ENCODE results near the gene CNFN. TPM values are rescaled to one million over a fixed set of nuclear protein-coding genes. Genes with fewer than 3 reads are reported as not detected.
"Not testable (repeated sequence)": the region's sequence is repeated elsewhere in the genome, so short reads cannot be mapped to it uniquely, and the experiment has no call there.

The CNFN gene
- total RNA-seq, 4 donors from 2014 or later: 359 to 606 (median 493) TPM

DNA sequence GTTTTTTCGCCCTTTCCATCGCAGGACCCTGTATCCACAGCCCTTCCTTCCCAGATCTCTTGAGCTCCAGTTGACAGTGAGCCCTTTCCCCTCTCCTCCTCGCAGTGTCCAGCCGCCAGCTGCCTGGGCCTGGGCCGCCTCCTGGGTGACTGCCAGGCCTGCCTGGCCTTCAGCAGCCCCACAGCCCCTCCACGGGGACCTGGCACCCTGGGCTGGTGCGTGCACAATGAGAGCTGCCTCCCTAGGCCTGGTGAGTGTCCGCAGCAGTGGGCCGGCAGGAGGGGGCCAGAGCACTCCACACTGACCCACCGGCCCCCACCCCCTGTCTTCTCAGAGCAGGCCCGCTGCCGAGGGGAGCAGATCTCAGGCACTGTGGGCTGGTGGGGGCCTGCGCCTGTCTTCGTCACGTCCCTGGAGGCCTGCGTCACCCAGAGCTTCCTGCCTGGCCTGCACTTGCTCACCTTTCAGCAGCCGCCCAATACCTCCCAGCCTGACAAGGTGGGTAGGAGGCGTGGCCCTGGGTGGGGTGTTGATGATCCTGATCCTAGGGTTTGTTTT is 45.7 kb downstream of the CNFN start:
- TF ChIP-seq POLR2A (IDR thresholded peaks at IDR 0.05): no peak
- TF ChIP-seq, protein P1, sequence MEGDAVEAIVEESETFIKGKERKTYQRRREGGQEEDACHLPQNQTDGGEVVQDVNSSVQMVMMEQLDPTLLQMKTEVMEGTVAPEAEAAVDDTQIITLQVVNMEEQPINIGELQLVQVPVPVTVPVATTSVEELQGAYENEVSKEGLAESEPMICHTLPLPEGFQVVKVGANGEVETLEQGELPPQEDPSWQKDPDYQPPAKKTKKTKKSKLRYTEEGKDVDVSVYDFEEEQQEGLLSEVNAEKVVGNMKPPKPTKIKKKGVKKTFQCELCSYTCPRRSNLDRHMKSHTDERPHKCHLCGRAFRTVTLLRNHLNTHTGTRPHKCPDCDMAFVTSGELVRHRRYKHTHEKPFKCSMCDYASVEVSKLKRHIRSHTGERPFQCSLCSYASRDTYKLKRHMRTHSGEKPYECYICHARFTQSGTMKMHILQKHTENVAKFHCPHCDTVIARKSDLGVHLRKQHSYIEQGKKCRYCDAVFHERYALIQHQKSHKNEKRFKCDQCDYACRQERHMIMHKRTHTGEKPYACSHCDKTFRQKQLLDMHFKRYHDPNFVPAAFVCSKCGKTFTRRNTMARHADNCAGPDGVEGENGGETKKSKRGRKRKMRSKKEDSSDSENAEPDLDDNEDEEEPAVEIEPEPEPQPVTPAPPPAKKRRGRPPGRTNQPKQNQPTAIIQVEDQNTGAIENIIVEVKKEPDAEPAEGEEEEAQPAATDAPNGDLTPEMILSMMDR (IDR thresholded peaks at IDR 0.05): no peak
- intact Hi-C loops (cut with DNase I; ENCODE audit: low total_unique reads): no loop called here
- WGBS, 2 donors: 90 to 93% methylated on average over 15 to 18 of the region's 18 CpGs

DNA sequence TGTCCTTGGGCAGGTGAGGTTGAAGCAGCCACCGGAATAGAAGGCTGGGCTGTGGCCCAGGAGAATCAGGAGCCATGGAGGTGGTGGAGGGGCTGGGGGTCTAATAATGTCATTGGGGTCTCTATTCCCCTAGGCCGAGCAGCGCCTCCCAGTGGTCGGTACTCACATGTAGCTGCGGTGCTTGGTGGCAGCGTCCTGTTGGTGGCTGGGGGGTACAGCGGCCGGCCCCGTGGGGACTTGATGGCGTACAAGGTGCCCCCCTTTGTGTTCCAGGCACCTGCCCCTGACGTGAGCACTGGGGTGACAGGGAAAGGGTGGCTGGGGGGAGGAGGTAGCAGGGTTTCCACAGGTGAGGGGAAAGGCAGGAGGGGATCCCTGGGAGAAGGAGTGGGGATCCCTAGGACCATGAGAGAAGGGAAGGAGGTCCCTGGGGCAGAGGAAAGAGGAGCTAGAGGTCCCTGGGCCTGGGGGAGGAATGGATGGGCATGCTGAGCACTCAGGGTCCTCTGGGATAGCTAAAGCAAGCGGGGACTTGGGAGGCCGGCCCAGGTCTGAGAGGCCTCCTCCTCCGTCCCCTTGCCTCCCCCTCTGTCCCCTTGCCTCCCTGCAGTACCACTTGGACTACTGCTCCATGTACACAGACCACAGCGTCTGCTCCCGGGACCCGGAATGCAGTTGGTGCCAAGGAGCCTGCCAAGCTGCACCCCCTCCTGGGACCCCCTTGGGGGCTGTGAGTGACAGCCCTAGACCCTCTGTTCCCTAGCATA is 46.6 kb downstream of the CNFN start:
- intact Hi-C loops (cut with DNase I; ENCODE audit: low total_unique reads): no loop called here
- WGBS, 2 donors: 82 to 90% methylated on average over 17 of the region's 17 CpGs
- DNase-seq (ENCODE audit: low spot score in 2 of 2): no peak
- no peak for TF ChIP-seq POLR2A (IDR thresholded peaks at IDR 0.05)
- TF ChIP-seq, protein P1 (IDR thresholded peaks at IDR 0.05): no peak
- H3K4me3 ChIP-seq (ENCODE audit: low read depth, poor library complexity, severe bottlenecking): no peak overlapping the region

More for the DNA sequence above, 45.7 kb downstream of the CNFN start:
- H3K4me3 ChIP-seq (ENCODE audit: low read depth, poor library complexity, severe bottlenecking): no peak overlapping the region
- no peak for DNase-seq (ENCODE audit: low spot score in 2 of 2)

DNA sequence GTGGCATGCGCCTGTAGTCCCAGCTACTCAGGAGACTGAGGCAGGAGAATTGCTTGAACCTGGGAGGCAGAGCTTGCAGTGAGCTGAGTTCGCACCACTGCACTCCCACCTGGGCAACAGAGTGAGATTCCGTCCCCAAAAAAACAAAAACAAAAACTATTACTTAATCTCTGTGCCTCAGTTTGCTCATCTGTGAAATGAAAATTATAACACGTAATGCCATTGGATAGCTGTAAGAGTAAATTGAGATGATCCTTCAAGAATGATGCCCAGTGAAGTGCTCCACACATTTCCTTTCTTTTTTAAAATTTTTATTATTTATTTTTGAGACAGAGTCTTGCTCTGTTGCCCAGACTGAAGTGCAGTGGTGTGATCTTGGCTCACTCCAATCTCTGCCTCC is 50.2 kb downstream of the CNFN start:
- not testable (repeated sequence) for DNase-seq (ENCODE audit: low spot score in 2 of 2)
- WGBS, 2 donors: 95 to 97% methylated on average over 4 of the region's 4 CpGs

DNA sequence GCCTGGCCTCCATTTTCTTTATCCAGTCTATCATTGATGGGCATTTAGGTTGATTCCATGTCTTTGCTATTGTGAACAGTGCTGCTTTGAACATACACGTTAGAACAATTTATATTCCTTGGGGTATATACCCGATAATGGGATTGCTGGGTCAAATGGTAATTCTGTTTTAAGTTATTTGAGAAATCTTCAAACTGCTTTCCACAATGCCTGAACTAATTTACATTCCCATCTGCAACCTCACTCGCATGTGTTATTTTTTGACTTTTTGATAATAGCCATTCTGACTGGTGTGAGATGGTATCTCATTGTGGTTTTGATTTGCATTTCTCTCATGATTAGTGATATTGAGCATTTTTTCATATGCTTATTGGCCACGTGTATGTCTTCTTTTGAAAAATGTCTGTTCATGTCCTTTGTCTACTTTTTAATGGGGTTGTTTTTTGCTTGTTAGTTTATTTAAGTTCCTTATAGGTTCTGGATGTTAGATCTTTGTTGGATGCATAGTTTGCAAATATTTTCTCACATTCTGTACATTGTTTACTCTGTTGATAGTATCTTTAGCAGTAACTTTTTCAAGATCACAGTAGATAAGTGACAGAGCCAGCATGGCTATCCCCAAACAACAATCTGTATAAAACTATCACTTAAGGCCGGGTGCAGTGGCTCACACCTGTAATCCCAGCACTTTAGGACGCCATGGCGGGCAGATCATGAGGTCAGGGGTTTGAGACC is 50.8 kb downstream of the CNFN start:
- DNase-seq (ENCODE audit: low spot score in 2 of 2); H3K4me3 ChIP-seq (ENCODE audit: low read depth, poor library complexity, severe bottlenecking); intact Hi-C loops (cut with DNase I; ENCODE audit: low total_unique reads): not testable (repeated sequence)
- WGBS, 2 donors: 88 to 93% methylated on average over 7 of the region's 7 CpGs

More for the DNA sequence above, 50.2 kb downstream of the CNFN start:
- H3K4me3 ChIP-seq (ENCODE audit: low read depth, poor library complexity, severe bottlenecking); intact Hi-C loops (cut with DNase I; ENCODE audit: low total_unique reads): not testable (repeated sequence)

Small RNAs within 50 kb of the gene (microRNA-seq; reads per million reads assigned to microRNA genes)
- gene MIR8077 (ENCODE audit: borderline number of aligned reads in 1 of 2, borderline replicate concordance in 2 of 2): 0 reads per million in 2 donors

Other genes starting within 250 kb of the CNFN start
- 100 to 1,000 TPM in 2 of 4 donors, 10 to 100 TPM in 2; 82.9 to 135 (median 93.5) TPM for gene DEDD2, start 172.6 kb downstream of the CNFN start, total RNA-seq
- gene ZNF526, start 170.0 kb downstream of the CNFN start, total RNA-seq: 10 to 100 TPM in 1 of 4 donors, 1 to 10 TPM in 3; 6.9 to 10.7 (median 8.6) TPM
- 10 to 100 TPM; 31.4 to 42.0 (median 34.1) TPM for gene GSK3A, start 147.7 kb downstream of the CNFN start, total RNA-seq
- 10 to 100 TPM; 29.9 to 44.0 (median 36.9) TPM for gene ERF, start 135.2 kb downstream of the CNFN start, total RNA-seq
- 10 to 100 TPM; 57.8 to 90.0 (median 59.0) TPM for gene CIC, start 121.0 kb downstream of the CNFN start, total RNA-seq
- gene PRR19, start 88.2 kb downstream of the CNFN start, total RNA-seq: under 1 TPM in 3 of 4 donors, not detected in 1; 0.23 to 0.30 (median 0.29) TPM
- 10 to 100 TPM in 3 of 4 donors, 1 to 10 TPM in 1; 4.3 to 18.4 (median 14.0) TPM for gene PAFAH1B3, start 87.7 kb downstream of the CNFN start, total RNA-seq
- gene TMEM145, start 77.0 kb downstream of the CNFN start, total RNA-seq: under 1 TPM in 1 of 4 donors, not detected in 3; 0.88 TPM
- 10 to 100 TPM in 3 of 4 donors, 1 to 10 TPM in 1; 6.1 to 14.1 (median 12.0) TPM for gene MEGF8, start 64.7 kb downstream of the CNFN start, total RNA-seq
- gene LIPE, start 37.1 kb upstream of the CNFN start, total RNA-seq: 10 to 100 TPM; 20.9 to 96.9 (median 55.9) TPM
- under 1 TPM in 1 of 4 donors, not detected in 3; 0.69 TPM for gene CXCL17, start 52.6 kb upstream of the CNFN start, total RNA-seq
- 1 to 10 TPM; 1.2 to 4.6 (median 2.7) TPM for gene CEACAM1, start 138.2 kb upstream of the CNFN start, total RNA-seq
- gene CEACAM8, start 204.6 kb upstream of the CNFN start, total RNA-seq: not detected